Measurements from ENCODE around the gene MED13.

The MED13 gene

GRCh38 chr17:62049299-62049698, 15.8 kb downstream of the MED13 start:
- DNase-seq (ENCODE audit: low spot score): no peak
- ChIA-PET CTCF (no interaction called here), POLR2A (ENCODE audit: low non-redundant PET) (no interaction called here)
- TF ChIP-seq CTCF (conservative IDR thresholded peaks at IDR 0.05; ENCODE audit: low read depth): no peak
- H3K27ac ChIP-seq: no peak overlapping the region

- POLR2A ChIA-PET (ENCODE audit: low non-redundant PET): no interaction called here
- CTCF ChIA-PET: no interaction called here
- no peak overlapping the region for H3K27ac ChIP-seq
- no peak for DNase-seq (ENCODE audit: low spot score)
- no peak for TF ChIP-seq CTCF (conservative IDR thresholded peaks at IDR 0.05; ENCODE audit: low read depth)
Measured at GRCh38 chr17:62048262-62048661, 16.8 kb downstream of the MED13 start.

- ChIA-PET POLR2A (ENCODE audit: low non-redundant PET) (no interaction called here), CTCF (no interaction called here)
- no peak for TF ChIP-seq CTCF (conservative IDR thresholded peaks at IDR 0.05; ENCODE audit: low read depth)
- H3K27ac ChIP-seq: no peak overlapping the region
- DNase-seq (ENCODE audit: low spot score): no peak
Measured at GRCh38 chr17:62045517-62045916, 19.6 kb downstream of the MED13 start.

GRCh38 chr17:62045109-62045508, 20.0 kb downstream of the MED13 start:
- DNase-seq (ENCODE audit: low spot score): no peak
- CTCF ChIA-PET: no interaction called here
- no peak overlapping the region for H3K27ac ChIP-seq
- POLR2A ChIA-PET (ENCODE audit: low non-redundant PET): no interaction called here
- no peak for TF ChIP-seq CTCF (conservative IDR thresholded peaks at IDR 0.05; ENCODE audit: low read depth)

GRCh38 chr17:62043602-62044001, 21.5 kb downstream of the MED13 start:
- ChIA-PET CTCF (no interaction called here), POLR2A (ENCODE audit: low non-redundant PET) (no interaction called here)
- no peak for TF ChIP-seq CTCF (conservative IDR thresholded peaks at IDR 0.05; ENCODE audit: low read depth)
- no peak overlapping the region for H3K27ac ChIP-seq
- no peak for DNase-seq (ENCODE audit: low spot score)

- no peak overlapping the region for H3K27ac ChIP-seq
- POLR2A ChIA-PET (ENCODE audit: low non-redundant PET): no interaction called here
- CTCF ChIA-PET: no interaction called here
- no peak for DNase-seq (ENCODE audit: low spot score)
- TF ChIP-seq CTCF (conservative IDR thresholded peaks at IDR 0.05; ENCODE audit: low read depth): no peak
Measured at GRCh38 chr17:62043140-62043539, 21.9 kb downstream of the MED13 start.

- DNase-seq (ENCODE audit: low spot score): no peak
- H3K27ac ChIP-seq: no peak overlapping the region
- POLR2A ChIA-PET (ENCODE audit: low non-redundant PET): no interaction called here
- no peak for TF ChIP-seq CTCF (conservative IDR thresholded peaks at IDR 0.05; ENCODE audit: low read depth)
- CTCF ChIA-PET: interaction anchor here (0.6 kb wide), 1 partner anchor 19 kb away, joined by 3 read pairs; no protein-coding TSS in a partner anchor
Measured at GRCh38 chr17:62038248-62038647, 26.8 kb downstream of the MED13 start.

Data from RWPE1 (cell line).